ENCODE results near the gene FAM177B. TPM values are rescaled to one million over a fixed set of nuclear protein-coding genes. Genes with fewer than 3 reads are reported as not detected.
A peak's percentile ranks its signal among the peaks of the same experiment; 100 is the strongest.

FAM177B gene
- total RNA-seq, 2 experiments from 2014 or later: not detected

DNA sequence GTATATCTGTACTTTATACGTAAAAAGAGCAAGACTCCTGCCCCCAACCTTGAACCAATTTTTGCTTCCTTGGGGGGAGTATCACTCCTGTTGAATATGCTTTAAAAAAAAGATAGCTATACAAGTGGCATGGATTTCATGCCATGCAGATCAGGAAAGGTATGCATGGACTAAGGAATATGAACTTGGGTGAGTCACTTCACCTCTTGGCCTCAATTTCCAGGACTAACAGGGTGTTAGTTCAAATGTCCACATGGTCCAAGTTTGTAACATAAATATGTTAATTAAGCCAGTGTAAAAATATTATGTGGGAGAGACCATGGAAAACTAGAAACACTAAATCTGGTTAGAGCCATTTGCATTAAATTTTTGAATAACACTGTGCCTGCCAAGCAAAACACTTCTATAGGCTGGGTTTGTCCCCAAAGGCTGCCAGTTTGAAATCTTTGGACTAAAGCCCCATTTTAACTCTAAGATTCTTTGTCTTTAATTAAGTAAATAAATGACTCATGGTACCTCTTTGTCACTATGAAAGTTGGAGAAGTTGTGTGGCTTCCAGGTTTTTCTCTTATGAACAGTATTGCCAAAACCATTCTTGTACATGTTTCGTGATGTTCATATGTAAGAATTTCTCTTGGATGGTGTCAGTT lies 33.1 kb downstream of the FAM177B start:
- POLR2A ChIA-PET: no interaction called here
- H3K4me1 ChIP-seq (ENCODE audit: insufficient read depth, low read length, poor library complexity, severe bottlenecking): peaks cover 25% of the 10 kb centered on the region
- no peaks in the 10 kb centered on the region for H3K36me3 ChIP-seq (ENCODE audit: insufficient read depth, low read length)
- no peak for DNase-seq (ENCODE audit: low spot score)
- no peaks in the 10 kb centered on the region for H3K79me2 ChIP-seq (ENCODE audit: insufficient read depth, low read depth, low read length)
- H3K9me3 ChIP-seq (ENCODE audit: low read length): peaks cover 23% of the 10 kb centered on the region
- H4K20me1 ChIP-seq (ENCODE audit: insufficient read depth, low read length): no peaks in the 10 kb centered on the region
- H2AFZ ChIP-seq (ENCODE audit: low read length): no peak overlapping the region
- H3K4me2 ChIP-seq (ENCODE audit: low read length): no peak overlapping the region
- TF ChIP-seq, protein P1, sequence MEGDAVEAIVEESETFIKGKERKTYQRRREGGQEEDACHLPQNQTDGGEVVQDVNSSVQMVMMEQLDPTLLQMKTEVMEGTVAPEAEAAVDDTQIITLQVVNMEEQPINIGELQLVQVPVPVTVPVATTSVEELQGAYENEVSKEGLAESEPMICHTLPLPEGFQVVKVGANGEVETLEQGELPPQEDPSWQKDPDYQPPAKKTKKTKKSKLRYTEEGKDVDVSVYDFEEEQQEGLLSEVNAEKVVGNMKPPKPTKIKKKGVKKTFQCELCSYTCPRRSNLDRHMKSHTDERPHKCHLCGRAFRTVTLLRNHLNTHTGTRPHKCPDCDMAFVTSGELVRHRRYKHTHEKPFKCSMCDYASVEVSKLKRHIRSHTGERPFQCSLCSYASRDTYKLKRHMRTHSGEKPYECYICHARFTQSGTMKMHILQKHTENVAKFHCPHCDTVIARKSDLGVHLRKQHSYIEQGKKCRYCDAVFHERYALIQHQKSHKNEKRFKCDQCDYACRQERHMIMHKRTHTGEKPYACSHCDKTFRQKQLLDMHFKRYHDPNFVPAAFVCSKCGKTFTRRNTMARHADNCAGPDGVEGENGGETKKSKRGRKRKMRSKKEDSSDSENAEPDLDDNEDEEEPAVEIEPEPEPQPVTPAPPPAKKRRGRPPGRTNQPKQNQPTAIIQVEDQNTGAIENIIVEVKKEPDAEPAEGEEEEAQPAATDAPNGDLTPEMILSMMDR (conservative IDR thresholded peaks at IDR 0.05; ENCODE audit: low read length): no peak
- CTCF ChIA-PET (ENCODE audit: unreplicated experiment): no interaction called here
- no TSS peak for BruUV-seq (replicated peaks)
- no peak overlapping the region for H3K27ac ChIP-seq (ENCODE audit: low read depth, low read length, poor library complexity, severe bottlenecking)
- H3K4me3 ChIP-seq (ENCODE audit: low read depth, low read length, poor library complexity, severe bottlenecking): no peak overlapping the region
- no peaks in the 10 kb centered on the region for H3K9me2 ChIP-seq (ENCODE audit: insufficient read depth, low read length)
- intact Hi-C loops (cut with micrococcal nuclease; ENCODE audit: unreplicated experiment): no loop called here

- H3K4me3 ChIP-seq (ENCODE audit: low read depth, low read length, poor library complexity, severe bottlenecking): peak overlapping the region; percentile 27
- H4K20me1 ChIP-seq (ENCODE audit: insufficient read depth, low read length): no peaks in the 10 kb centered on the region
- H3K36me3 ChIP-seq (ENCODE audit: insufficient read depth, low read length): no peaks in the 10 kb centered on the region
- BruUV-seq (replicated peaks): no TSS peak
- ChIA-PET CTCF (ENCODE audit: unreplicated experiment) (no interaction called here), POLR2A (interaction anchor here (0.5 to 2.4 kb wide), 2 partner anchors 10 to 22 kb away, joined by 3 to 8 read pairs; no protein-coding TSS in a partner anchor)
- no peaks in the 10 kb centered on the region for H3K9me2 ChIP-seq (ENCODE audit: insufficient read depth, low read length)
- H3K9me3 ChIP-seq (ENCODE audit: low read length): peaks cover 23% of the 10 kb centered on the region
- H2AFZ ChIP-seq (ENCODE audit: low read length): peak overlapping the region; percentile 6; the same call in 1 of the 2 replicates
- peak overlapping the region; percentile 82 for H3K27ac ChIP-seq (ENCODE audit: low read depth, low read length, poor library complexity, severe bottlenecking)
- no peak for TF ChIP-seq EZH2phosphoT487 (IDR thresholded peaks at IDR 0.05; ENCODE audit: borderline replicate concordance, low read depth, low read length)
- TF ChIP-seq, protein P1 (conservative IDR thresholded peaks at IDR 0.05; ENCODE audit: low read length): no peak
- H3K79me2 ChIP-seq (ENCODE audit: insufficient read depth, low read depth, low read length): no peaks in the 10 kb centered on the region
- peak; percentile 87 for DNase-seq (ENCODE audit: low spot score)
- intact Hi-C loops (cut with micrococcal nuclease; ENCODE audit: unreplicated experiment): loop anchor here (2.0 kb wide), 1 partner anchor 34 kb away; no protein-coding TSS in a partner anchor
- peaks cover 25% of the 10 kb centered on the region for H3K4me1 ChIP-seq (ENCODE audit: insufficient read depth, low read length, poor library complexity, severe bottlenecking)
- peak overlapping the region; percentile 52 for H3K4me2 ChIP-seq (ENCODE audit: low read length)
These were observed 36.0 kb downstream of the FAM177B start for GRCh38 chr1:222772996-222773379.

DNA sequence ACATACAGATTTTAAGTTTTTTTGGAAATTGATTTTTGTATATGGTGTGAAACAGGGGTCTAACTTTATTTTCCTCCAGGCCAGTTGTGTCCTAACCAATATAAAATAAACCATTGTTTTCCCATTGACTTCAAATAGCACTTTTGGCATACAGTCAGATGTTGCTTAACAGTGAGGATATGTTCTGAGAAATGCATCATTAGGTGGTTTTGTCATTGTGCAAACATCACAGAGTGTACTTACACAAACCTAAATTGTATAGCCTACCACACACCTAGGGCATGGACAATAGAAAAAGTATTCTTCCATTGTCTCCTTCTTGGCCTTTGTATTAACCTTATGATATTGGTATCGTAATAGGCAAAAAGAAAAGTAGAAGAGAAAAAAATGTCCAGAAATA lies 40.5 kb downstream of the FAM177B start:
- no peaks in the 10 kb centered on the region for H3K79me2 ChIP-seq (ENCODE audit: insufficient read depth, low read depth, low read length)
- H2AFZ ChIP-seq (ENCODE audit: low read length): no peak overlapping the region
- POLR2A ChIA-PET: no interaction called here
- TF ChIP-seq EZH2phosphoT487 (IDR thresholded peaks at IDR 0.05; ENCODE audit: borderline replicate concordance, low read depth, low read length): no peak
- TF ChIP-seq, protein P1 (conservative IDR thresholded peaks at IDR 0.05; ENCODE audit: low read length): no peak
- peaks cover 16% of the 10 kb centered on the region for H3K4me1 ChIP-seq (ENCODE audit: insufficient read depth, low read length, poor library complexity, severe bottlenecking)
- no peaks in the 10 kb centered on the region for H3K36me3 ChIP-seq (ENCODE audit: insufficient read depth, low read length)
- CTCF ChIA-PET (ENCODE audit: unreplicated experiment): no interaction called here
- no peak overlapping the region for H3K4me2 ChIP-seq (ENCODE audit: low read length)
- no peaks in the 10 kb centered on the region for H4K20me1 ChIP-seq (ENCODE audit: insufficient read depth, low read length)
- H3K9me3 ChIP-seq (ENCODE audit: low read length): no peaks in the 10 kb centered on the region
- intact Hi-C loops (cut with micrococcal nuclease; ENCODE audit: unreplicated experiment): no loop called here
- no peak for DNase-seq (ENCODE audit: low spot score)
- H3K9me2 ChIP-seq (ENCODE audit: insufficient read depth, low read length): no peaks in the 10 kb centered on the region
- no peak overlapping the region for H3K4me3 ChIP-seq (ENCODE audit: low read depth, low read length, poor library complexity, severe bottlenecking)
- BruUV-seq (replicated peaks): no TSS peak
- no peak overlapping the region for H3K27ac ChIP-seq (ENCODE audit: low read depth, low read length, poor library complexity, severe bottlenecking)

Measured in OCI-LY7 (cell line).